IMR-90 (cell line): ENCODE data around the gene ELAVL4.

ENCODE experiments used
- CTCF ChIP-seq: conservative IDR thresholded peaks from 2 replicates; pipeline ENCODE4 v1.5.1; 2012; ENCODE audit warnings: mild to moderate bottlenecking, low read depth, low read length, improper control_type of control experiment
- MXI1 ChIP-seq: IDR thresholded peaks from 2 replicates; pipeline ENCODE4 v1.6.1; 2012; ENCODE audit warnings: low read depth, mild to moderate bottlenecking, low read length, moderate library complexity, borderline replicate concordance
- POLR2A ChIP-seq: IDR thresholded peaks from 2 replicates; pipeline ENCODE4 v1.6.1; 2012; ENCODE audit warnings: mild to moderate bottlenecking, low read depth, low read length
- RCOR1 ChIP-seq: IDR thresholded peaks from 2 replicates; pipeline ENCODE4 v1.6.1; 2012; ENCODE audit warnings: mild to moderate bottlenecking, low read length, improper control_type of control experiment; ENCODE audit not compliant: insufficient replicate concordance
- RFX5 ChIP-seq: IDR thresholded peaks from 2 replicates; pipeline ENCODE4 v1.8.0; 2012; ENCODE audit warnings: low read depth, mild to moderate bottlenecking, low read length, moderate library complexity

GRCh38 chr1:50112193-50112592, 3.5 kb downstream of the ELAVL4 start:
- TF ChIP-seq CTCF (no peak), RCOR1 (no peak), POLR2A (no peak), RFX5 (no peak), MXI1 (no peak)
